ENCODE data around the gene CIDEA. TPM values are rescaled to one million over a fixed set of nuclear protein-coding genes. Genes with fewer than 3 reads are reported as not detected.

The CIDEA gene
- total and polyA plus RNA-seq, 9 of the 15 experiments (the other 6 are each of a cell fraction or from before 2014, with no cell fraction given): not detected

- Histone ChIP-seq H3K4me3 (no peak overlapping the region), H3K4me1 (replicated peaks in 1 of 2; ENCODE audit: control insufficient read depth in 2 of 2, insufficient read depth in 2 of 2, low read length in 2 of 2) (peaks cover 3 to 23% of the 10 kb centered on the region in 2 experiments; a peak in 2 of 5 replicates), H3K9me1 (ENCODE audit: control insufficient read depth, insufficient read depth, low read length) (no peaks in the 10 kb centered on the region), H2AFZ (ENCODE audit: low read depth, low read length) (no peak overlapping the region), H3K27me3 (ENCODE audit: control insufficient read depth in 2 of 2, insufficient read depth in 2 of 2, low read length in 2 of 2) (peaks cover 39 to 68% of the 10 kb centered on the region in 2 experiments), H3K79me2 (ENCODE audit: control insufficient read depth, insufficient read depth, low read length) (no peaks in the 10 kb centered on the region), H4K20me1 (replicated peaks; ENCODE audit: control insufficient read depth, insufficient read depth, low read length) (0 out of 2 replicates have a peak, but pooled peaks cover 3% of the 10 kb centered on the region), H3K4me2 (ENCODE audit: insufficient read depth, low read length) (no peak overlapping the region), H3K9me3 (replicated peaks; ENCODE audit: control insufficient read depth, insufficient read depth, low read depth, low read length) (no peaks in the 10 kb centered on the region), H3K36me3 (ENCODE audit: control insufficient read depth, insufficient read depth, low read length) (no peaks in the 10 kb centered on the region), H3K9ac (ENCODE audit: insufficient read depth in 1 of 2, low read depth in 2 of 2, low read length in 2 of 2) (no peak overlapping the region; a peak in 1 of 4 replicates), H3K27ac (ENCODE audit: extremely low read depth, low read depth, low read length) (no peak overlapping the region)
- FAIRE-seq: no peak
- POLR2A ChIA-PET: interaction anchor here (0.6 to 1.1 kb wide), 2 partner anchors 8 to 9 kb away, joined by 3 read pairs; no protein-coding TSS in a partner anchor
- CTCF ChIA-PET (ENCODE audit: low intra/inter-chr PET ratio): no interaction called here
- in situ Hi-C loops (cut with MboI) (no loop called here), intact Hi-C loops (cut with micrococcal nuclease) (no loop called here)
- no peak for DNase-seq (ENCODE audit: extremely low read depth in 1 of 4, low spot score in 3 of 4)
- no peak for ATAC-seq
- TF ChIP-seq BCOR (IDR thresholded peaks at IDR 0.05): no peak
- TF ChIP-seq RBM14 (IDR thresholded peaks at IDR 0.05; ENCODE audit: borderline replicate concordance, insufficient read depth, low read depth, low read length): 0 out of 2 replicates have a peak, but pooled peaks have one; percentile 3
- BruUV-seq (replicated peaks): no TSS peak
- 43% methylated on average over 36 of the region's 38 CpGs for WGBS (ENCODE audit: insufficient coverage, low coverage, missing lambda C conversion rate)
Measured at GRCh38 chr18:12254820-12255511, 805 bp downstream of the CIDEA start.

GRCh38 chr18:12255626-12256026, 1.5 kb downstream of the CIDEA start:
- BruUV-seq (replicated peaks): no TSS peak
- no peak for ATAC-seq
- H3K9ac ChIP-seq (ENCODE audit: insufficient read depth in 1 of 2, low read depth in 2 of 2, low read length in 2 of 2): no peak overlapping the region
- H3K4me2 ChIP-seq (ENCODE audit: insufficient read depth, low read length): no peak overlapping the region
- no peaks in the 10 kb centered on the region for H3K79me2 ChIP-seq (ENCODE audit: control insufficient read depth, insufficient read depth, low read length)
- DNase-seq (ENCODE audit: extremely low read depth in 1 of 4, low spot score in 3 of 4): no peak
- H3K4me3 ChIP-seq: no peak overlapping the region
- H3K9me1 ChIP-seq (ENCODE audit: control insufficient read depth, insufficient read depth, low read length): no peaks in the 10 kb centered on the region
- H4K20me1 ChIP-seq (replicated peaks; ENCODE audit: control insufficient read depth, insufficient read depth, low read length): 0 out of 2 replicates have a peak, but pooled peaks cover 3% of the 10 kb centered on the region
- in situ Hi-C loops (cut with MboI): no loop called here
- ChIA-PET CTCF (ENCODE audit: low intra/inter-chr PET ratio) (no interaction called here), POLR2A (interaction anchor here (0.9 to 1.1 kb wide), 2 partner anchors 9 kb away, joined by 3 to 4 read pairs; no protein-coding TSS in a partner anchor)
- TF ChIP-seq MTF1 (CRISPR knock-in tag; IDR thresholded peaks at IDR 0.05; ENCODE audit: borderline replicate concordance): no peak
- TF ChIP-seq USF2 (CRISPR knock-in tag; IDR thresholded peaks at IDR 0.05): no peak
- TF ChIP-seq YBX1 (IDR thresholded peaks at IDR 0.05): no peak
- no peak for TF ChIP-seq GTF2E2 (tag; IDR thresholded peaks at IDR 0.05)
- TF ChIP-seq TEAD2 (tag; IDR thresholded peaks at IDR 0.05): no peak
- TF ChIP-seq NCOA1 (IDR thresholded peaks at IDR 0.05; ENCODE audit: low read depth): no peak
- no peak for TF ChIP-seq ZSCAN32 (CRISPR knock-in tag; IDR thresholded peaks at IDR 0.05)
- TF ChIP-seq CHD1 (IDR thresholded peaks at IDR 0.05; ENCODE audit: low read length): no peak
- no peak for TF ChIP-seq MAFG (tag; conservative IDR thresholded peaks at IDR 0.05)
- no peak for TF ChIP-seq SMAD3 (CRISPR knock-in tag; conservative IDR thresholded peaks at IDR 0.05)
- no peak for TF ChIP-seq ARID1B (IDR thresholded peaks at IDR 0.05)
- peak; percentile 26 for FAIRE-seq
- H3K4me1 ChIP-seq (replicated peaks in 1 of 2; ENCODE audit: control insufficient read depth in 2 of 2, insufficient read depth in 2 of 2, low read length in 2 of 2): peaks cover 3 to 23% of the 10 kb centered on the region in 2 experiments; a peak in 2 of 5 replicates
- H3K9me3 ChIP-seq (replicated peaks; ENCODE audit: control insufficient read depth, insufficient read depth, low read depth, low read length): no peaks in the 10 kb centered on the region
- H2AFZ ChIP-seq (ENCODE audit: low read depth, low read length): no peak overlapping the region
- WGBS (ENCODE audit: insufficient coverage, low coverage, missing lambda C conversion rate): 9% methylated on average over 4 of the region's 4 CpGs
- H3K27ac ChIP-seq (ENCODE audit: extremely low read depth, low read depth, low read length): no peak overlapping the region
- intact Hi-C loops (cut with micrococcal nuclease): no loop called here
- no peaks in the 10 kb centered on the region for H3K36me3 ChIP-seq (ENCODE audit: control insufficient read depth, insufficient read depth, low read length)
- H3K27me3 ChIP-seq (ENCODE audit: control insufficient read depth in 2 of 2, insufficient read depth in 2 of 2, low read length in 2 of 2): peaks cover 38 to 69% of the 10 kb centered on the region in 2 experiments

Data from K562 (cell line).